Nephron progenitor cell (in vitro differentiated cells): ENCODE data around the gene SIVA1.

ENCODE experiments used
- DNase-seq: peaks from one replicate; pipeline ENCODE4 v3.0.0; 2021
- H3K27ac Mint-ChIP-seq: 2 replicates; pipeline ENCODE4 v1.8.0; 2021; ENCODE audit warnings: mild to moderate bottlenecking, moderate library complexity, mixed read lengths
- H3K27me3 Mint-ChIP-seq: 2 replicates; pipeline ENCODE4 v1.8.0; 2021; ENCODE audit warnings: mild to moderate bottlenecking, low read depth, mixed read lengths; ENCODE audit not compliant: poor library complexity
- H3K36me3 Mint-ChIP-seq: 2 replicates; pipeline ENCODE4 v1.8.0; 2021; ENCODE audit warnings: low read depth, mixed read lengths
- H3K4me1 Mint-ChIP-seq: 2 replicates; pipeline ENCODE4 v1.8.0; 2021; ENCODE audit warnings: mixed read lengths
- H3K4me3 Mint-ChIP-seq: 2 replicates; pipeline ENCODE4 v1.8.0; 2021; ENCODE audit warnings: mild to moderate bottlenecking, moderate library complexity, mixed read lengths
- H3K9me3 Mint-ChIP-seq: 2 replicates; pipeline ENCODE4 v1.8.0; 2021; ENCODE audit warnings: mild to moderate bottlenecking, moderate library complexity, mixed read lengths
- CTCF ChIP-seq: fragments of 200-600 bp; sonication (generic); IDR thresholded peaks from 2 replicates; pipeline ENCODE4 v1.5.0; 2021; ENCODE audit warnings: antibody characterized with exemption

The SIVA1 gene

GRCh38 chr14:104782086-104782807 lies 29.3 kb downstream of the SIVA1 start:
- Mint-ChIP-seq H3K27ac (no peak overlapping the region), H3K4me1 (no peaks in the 10 kb centered on the region), H3K36me3 (no peaks in the 10 kb centered on the region), H3K9me3 (no peaks in the 10 kb centered on the region), H3K4me3 (no peak overlapping the region), H3K27me3 (no peaks in the 10 kb centered on the region)
- DNase-seq, result no peak
- no peak for TF ChIP-seq CTCF

GRCh38 chr14:104782808-104783139 lies 29.8 kb downstream of the SIVA1 start:
- H3K27me3 Mint-ChIP-seq, result no peaks in the 10 kb centered on the region
- H3K4me3 Mint-ChIP-seq, result no peak overlapping the region
- H3K27ac Mint-ChIP-seq, result no peak overlapping the region
- H3K9me3 Mint-ChIP-seq, result no peaks in the 10 kb centered on the region
- DNase-seq, result no peak
- TF ChIP-seq CTCF, result no peak
- H3K4me1 Mint-ChIP-seq, result no peaks in the 10 kb centered on the region
- no peaks in the 10 kb centered on the region for H3K36me3 Mint-ChIP-seq

GRCh38 chr14:104783484-104784217 lies 30.7 kb downstream of the SIVA1 start:
- H3K27ac Mint-ChIP-seq, result no peak overlapping the region
- no peak overlapping the region for H3K4me3 Mint-ChIP-seq
- DNase-seq, result no peak
- no peaks in the 10 kb centered on the region for H3K4me1 Mint-ChIP-seq
- no peaks in the 10 kb centered on the region for H3K9me3 Mint-ChIP-seq
- no peak for TF ChIP-seq CTCF
- H3K27me3 Mint-ChIP-seq, result no peaks in the 10 kb centered on the region
- H3K36me3 Mint-ChIP-seq, result no peaks in the 10 kb centered on the region

GRCh38 chr14:104784218-104784568 lies 31.2 kb downstream of the SIVA1 start:
- no peak for DNase-seq
- H3K36me3 Mint-ChIP-seq, result no peaks in the 10 kb centered on the region
- H3K4me1 Mint-ChIP-seq, result no peaks in the 10 kb centered on the region
- H3K27ac Mint-ChIP-seq, result no peak overlapping the region
- H3K9me3 Mint-ChIP-seq, result no peaks in the 10 kb centered on the region
- H3K27me3 Mint-ChIP-seq, result no peaks in the 10 kb centered on the region
- H3K4me3 Mint-ChIP-seq, result no peak overlapping the region
- TF ChIP-seq CTCF, result no peak

GRCh38 chr14:104784846-104785707 lies 32.1 kb downstream of the SIVA1 start:
- no peak for TF ChIP-seq CTCF
- H3K36me3 Mint-ChIP-seq, result no peaks in the 10 kb centered on the region
- no peak overlapping the region for H3K4me3 Mint-ChIP-seq
- no peaks in the 10 kb centered on the region for H3K9me3 Mint-ChIP-seq
- H3K4me1 Mint-ChIP-seq, result no peaks in the 10 kb centered on the region
- H3K27ac Mint-ChIP-seq, result no peak overlapping the region
- DNase-seq, result no peak
- H3K27me3 Mint-ChIP-seq, result no peaks in the 10 kb centered on the region
